Sigmoid colon (tissue), 7 donors: ENCODE results near the gene PPP6C. TPM values are rescaled to one million over a fixed set of nuclear protein-coding genes. Genes with fewer than 3 reads are reported as not detected.
"Not testable (repeated sequence)": the region's sequence is repeated elsewhere in the genome, so short reads cannot be mapped to it uniquely, and the experiment has no call there.

Experiments
- DNase-seq: peaks from one replicate; pipeline ENCODE4 v3.0.0-alpha.2; 2019
- H3K27ac ChIP-seq, 4 donors: fragments of 200-600 bp; sonication (generic); one replicate each; pipeline ENCODE4 v1.5.1; 2016 to 2019; ENCODE audit warnings: mild to moderate bottlenecking in 1 of 4
- H3K27me3 ChIP-seq, 3 donors: fragments of 200-600 bp; sonication (generic); one replicate each; pipeline ENCODE4 v1.5.1; 2019; ENCODE audit warnings: mild to moderate bottlenecking in 1 of 3
- H3K36me3 ChIP-seq, 4 donors: fragments of 200-600 bp; sonication (generic); one replicate each; pipeline ENCODE4 v1.5.1; 2016 to 2019
- H3K4me1 ChIP-seq, 4 donors: fragments of 200-600 bp; sonication (generic); one replicate each; pipeline ENCODE4 v1.5.1; 2017 to 2019
- H3K4me3 ChIP-seq, 4 donors: fragments of 200-600 bp; sonication (generic); one replicate each; pipeline ENCODE4 v1.5.1; 2017 to 2019; ENCODE audit warnings: mild to moderate bottlenecking in 2 of 4, moderate library complexity in 1 of 4
- H3K9me3 ChIP-seq, 4 donors: fragments of 200-600 bp in 3 of 4; sonication (generic) in 3 of 4; one replicate each; pipeline versions ENCODE4 v1.5.1 to v1.6.1; 2013 to 2019
- CTCF ChIP-seq, 4 experiments: fragments of 450-650 bp in 3 of 4; fragments of 200-600 bp in 1 of 4; IDR thresholded peaks; one replicate each; pipeline ENCODE4 v1.5.1; 2016 to 2019; ENCODE audit warnings: antibody characterized with exemption in 4 of 4, mild to moderate bottlenecking in 3 of 4, moderate library complexity in 2 of 4
- EP300 ChIP-seq, 4 donors: sonication (generic); formaldehyde crosslinking; IDR thresholded peaks; one replicate each; pipeline ENCODE4 v1.6.1; 2017; ENCODE audit warnings: antibody characterized with exemption in 4 of 4
- POLR2A ChIP-seq, 2 donors: fragments of 450-650 bp; IDR thresholded peaks; one replicate each; pipeline ENCODE4 v1.6.1; 2016; ENCODE audit warnings: antibody characterized with exemption in 2 of 2, mild to moderate bottlenecking in 2 of 2, moderate library complexity in 2 of 2
- POLR2AphosphoS5 ChIP-seq, 4 donors: sonication (generic); formaldehyde crosslinking; IDR thresholded peaks; one replicate each; pipeline ENCODE4 v1.6.1; 2017; ENCODE audit warnings: antibody characterized with exemption in 4 of 4
- WGBS, 2 donors: extraction: QIAGEN DNeasy Blood & Tissue Kit; methylation state at CpG; one replicate each; pipeline ENCODE4 v1.1.7; 2013; 5-methylcytosine and 5-hydroxymethylcytosine counted together
- intact Hi-C: fragments of 100-400 bp; cut with DNase I; formaldehyde crosslinking; loops from one replicate; pipeline ENCODE4 v1.15.1; 2023
- polyA plus RNA-seq, 3 donors: library from polyadenylated mRNA; stranded (reverse); fragments of 200-250 nt; gene quantifications; one replicate each; pipeline ENCODE4 v1.2.3, GENCODE V29; 2013
- total RNA-seq, 4 donors: library from RNA; depleted of rRNA; stranded (reverse); fragments of >200 nt; gene quantifications; one replicate each; pipeline ENCODE4 v1.1.0, GENCODE V29; 2016
- donor health status: healthy with polysubstance abuse.
- donor health status: Bipolar disorder and iron deficiency.
- donor health status: healthy.

Gene PPP6C
- total and polyA plus RNA-seq, 7 donors, result 24.8 to 41.6 (median 31.6) TPM

- TF ChIP-seq CTCF (IDR thresholded peaks at IDR 0.05) (no peak), POLR2AphosphoS5 (IDR thresholded peaks at IDR 0.05) (no peak), EP300 (IDR thresholded peaks at IDR 0.05) (no peak), POLR2A (IDR thresholded peaks at IDR 0.05) (no peak)
- peak overlapping the region; percentile 91 to 97 (median 94) for H3K27ac ChIP-seq
- no peaks in the 10 kb centered on the region for H3K9me3 ChIP-seq
- peak overlapping the region; percentile 78 to 100 (median 89) for H3K4me3 ChIP-seq
- no peaks in the 10 kb centered on the region for H3K27me3 ChIP-seq
- peaks cover 0 to 39% (median 32%) of the 10 kb centered on the region in 4 donors for H3K4me1 ChIP-seq
- WGBS, 2 donors, result 54 to 68% methylated on average over 14 of the region's 14 CpGs
- intact Hi-C loops, result no loop called here
- peaks cover 0 to 4% (median 0%) of the 10 kb centered on the region in 4 donors for H3K36me3 ChIP-seq
- no peak for DNase-seq
These were observed 778 bp upstream of the PPP6C start for GRCh38 chr9:125190361-125190801.

GRCh38 chr9:125189011-125189360 is 617 bp downstream of the PPP6C start:
- WGBS, 2 donors, result 0% methylated on average over 26 of the region's 26 CpGs
- DNase-seq, result peak; percentile 70
- H3K27ac ChIP-seq, result peak overlapping the region; percentile 91 to 97 (median 94)
- peak overlapping the region; percentile 78 to 100 (median 89) for H3K4me3 ChIP-seq
- no peak for TF ChIP-seq EP300 (IDR thresholded peaks at IDR 0.05)
- TF ChIP-seq POLR2A (IDR thresholded peaks at IDR 0.05), result no peak
- no peak for TF ChIP-seq CTCF (IDR thresholded peaks at IDR 0.05)
- no peak for TF ChIP-seq POLR2AphosphoS5 (IDR thresholded peaks at IDR 0.05)
- no peaks in the 10 kb centered on the region for H3K9me3 ChIP-seq
- H3K27me3 ChIP-seq, result no peaks in the 10 kb centered on the region
- intact Hi-C loops, result loop anchor here (2.0 to 5.0 kb wide), 3 partner anchors 42 to 317 kb away; partner anchors contain the start of gene GOLGA1
- H3K36me3 ChIP-seq, result peaks cover 0 to 4% (median 0%) of the 10 kb centered on the region in 4 donors
- H3K4me1 ChIP-seq, result peaks cover 0 to 45% (median 37%) of the 10 kb centered on the region in 4 donors

- no peaks in the 10 kb centered on the region for H3K9me3 ChIP-seq
- H3K36me3 ChIP-seq, result peaks cover 0 to 4% (median 0%) of the 10 kb centered on the region in 4 donors
- no peak overlapping the region for H3K4me3 ChIP-seq
- no peak for DNase-seq
- 19 to 70% methylated on average over 2 of the region's 2 CpGs for WGBS, 2 donors
- no peaks in the 10 kb centered on the region for H3K27me3 ChIP-seq
- peaks cover 0 to 48% (median 38%) of the 10 kb centered on the region in 4 donors for H3K4me1 ChIP-seq
- no peak for TF ChIP-seq POLR2A (IDR thresholded peaks at IDR 0.05)
- no peak for TF ChIP-seq POLR2AphosphoS5 (IDR thresholded peaks at IDR 0.05)
- no peak for TF ChIP-seq CTCF (IDR thresholded peaks at IDR 0.05)
- no peak for TF ChIP-seq EP300 (IDR thresholded peaks at IDR 0.05)
- H3K27ac ChIP-seq, result no peak overlapping the region
- intact Hi-C loops, result no loop called here
These were observed 6.0 kb downstream of the PPP6C start for GRCh38 chr9:125183561-125183960.

GRCh38 chr9:125183054-125183453 is 6.5 kb downstream of the PPP6C start:
- no peak for TF ChIP-seq POLR2A (IDR thresholded peaks at IDR 0.05)
- no peak for TF ChIP-seq CTCF (IDR thresholded peaks at IDR 0.05)
- TF ChIP-seq POLR2AphosphoS5 (IDR thresholded peaks at IDR 0.05), result no peak
- TF ChIP-seq EP300 (IDR thresholded peaks at IDR 0.05), result no peak
- H3K27me3 ChIP-seq, result no peaks in the 10 kb centered on the region
- DNase-seq, result no peak
- H3K9me3 ChIP-seq, result no peaks in the 10 kb centered on the region
- H3K4me1 ChIP-seq, result peaks cover 0 to 43% (median 35%) of the 10 kb centered on the region in 4 donors
- H3K4me3 ChIP-seq, result no peak overlapping the region
- H3K36me3 ChIP-seq, result peaks cover 0 to 4% (median 0%) of the 10 kb centered on the region in 4 donors
- intact Hi-C loops, result no loop called here
- WGBS, 2 donors, result 16 to 59% methylated on average over 2 of the region's 2 CpGs
- peak overlapping the region in 1 of 4 donors; percentile 2 for H3K27ac ChIP-seq

- H3K27ac ChIP-seq, H3K4me3 ChIP-seq, DNase-seq, intact Hi-C loops, H3K36me3 ChIP-seq, H3K27me3 ChIP-seq, H3K9me3 ChIP-seq: not testable (repeated sequence)
- H3K4me1 ChIP-seq, result peaks cover 0 to 41% (median 35%) of the 10 kb centered on the region in 4 donors
- 92 to 97% methylated on average over 4 of the region's 4 CpGs for WGBS, 2 donors
These were observed 7.8 kb downstream of the PPP6C start for GRCh38 chr9:125181756-125182155.
